Gastrocnemius medialis (tissue), 4 donors: ENCODE results near the gene SQOR.

Source experiments
- CTCF ChIP-seq, 5 experiments: fragments of 450-650 bp in 3 of 5; fragments of 200-600 bp in 2 of 5; sonication (generic) in 2 of 5; IDR thresholded peaks in 4 of 5; conservative IDR thresholded peaks in 1 of 5; 1 replicate in 4 of 5; 2 replicates in 1 of 5; pipeline ENCODE4 v1.5.1; 2016 to 2019; ENCODE audit warnings: antibody characterized with exemption in 5 of 5, mild to moderate bottlenecking in 3 of 5, moderate library complexity in 3 of 5
- POLR2A ChIP-seq, 2 donors: fragments of 450-650 bp; IDR thresholded peaks; one replicate each; pipeline ENCODE4 v1.6.1; 2017; ENCODE audit warnings: antibody characterized with exemption in 2 of 2, mild to moderate bottlenecking in 2 of 2, moderate library complexity in 2 of 2

- no peak for TF ChIP-seq CTCF (IDR thresholded peaks at IDR 0.05 in 4 of 5, conservative IDR thresholded peaks at IDR 0.05 in 1 of 5)
- TF ChIP-seq POLR2A (IDR thresholded peaks at IDR 0.05) = no peak
These were observed 49.7 kb downstream of the SQOR start for GRCh38 chr15:45684533-45684932.
